Right ventricle myocardium inferior (tissue), 1 donor: Measurements from ENCODE around the gene SEPTIN11. TPM values are rescaled to one million over a fixed set of nuclear protein-coding genes. Genes with fewer than 3 reads are reported as not detected.
A peak's percentile ranks its signal among the peaks of the same experiment; 100 is the strongest.

Source experiments
- ATAC-seq: fragments of 200-7000 bp; cut with Tn5 transposase; one replicate; pipeline ENCODE4 v1.9.1; 2020; ENCODE audit warnings: mild to moderate bottlenecking, moderate library complexity
- DNase-seq: peaks from one replicate; pipeline ENCODE4 v3.0.0; 2021; ENCODE audit errors: missing footprints
- intact Hi-C: fragments of 100-400 bp; cut with DNase I; formaldehyde crosslinking; loops from one replicate; pipeline ENCODE4 v1.11.0; 2022
- total RNA-seq: library from RNA; stranded (reverse); fragmentation: NEBNext Ultra II Directional; extraction: Animal tissue kit (Norgen Biotek cat#: 25700); gene quantifications from one replicate; pipeline ENCODE4 v1.2.1, GENCODE V29; 2021
- donor health status: DM: no; HTN: yes; CAD: no; lungs with severe emphysema.

SEPTIN11 gene
- total RNA-seq, 1 donor from 2014 or later = 32.9 TPM

DNA sequence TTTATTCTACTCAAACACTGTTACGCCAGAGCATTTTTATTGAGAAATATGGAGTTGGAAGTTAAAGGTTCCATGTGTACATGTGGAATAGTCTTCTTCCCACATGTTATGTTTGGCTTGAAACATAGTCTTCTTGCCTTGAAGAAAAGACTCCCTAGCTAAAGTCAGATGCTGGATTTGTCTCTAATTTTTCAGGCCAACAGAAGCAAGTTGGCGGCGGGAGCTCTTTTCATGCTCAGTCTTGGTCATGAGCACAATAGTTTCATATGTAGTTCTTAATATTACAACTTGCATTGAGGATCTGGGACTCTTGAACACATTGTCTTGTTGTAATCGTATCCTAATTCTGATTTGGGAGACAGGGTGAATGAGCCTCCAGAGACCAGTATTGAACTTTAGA is 19.4 kb downstream of the SEPTIN11 start:
- no peak for DNase-seq
- peak; percentile 69 for ATAC-seq
- intact Hi-C loops = no loop called here

DNA sequence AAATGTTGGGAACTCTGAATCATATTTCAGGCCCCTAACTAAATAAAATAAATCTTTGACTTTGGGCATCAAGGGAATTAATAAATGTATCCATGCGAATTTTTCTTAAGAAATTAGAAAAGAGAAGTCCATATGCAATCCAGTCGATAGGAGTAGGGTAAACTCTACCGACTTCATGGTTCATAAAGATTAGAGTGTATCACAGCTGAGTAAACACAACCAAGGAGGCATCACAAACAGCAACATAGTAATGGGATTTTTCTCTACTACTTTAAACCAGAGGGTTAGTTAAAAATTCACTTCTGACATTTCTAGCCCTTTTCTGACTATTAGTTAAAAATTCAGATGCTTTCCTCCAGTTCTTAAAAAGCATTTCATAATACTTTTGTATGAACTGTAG is 19.9 kb downstream of the SEPTIN11 start:
- no peak for DNase-seq
- intact Hi-C loops = no loop called here
- ATAC-seq = no peak

DNA sequence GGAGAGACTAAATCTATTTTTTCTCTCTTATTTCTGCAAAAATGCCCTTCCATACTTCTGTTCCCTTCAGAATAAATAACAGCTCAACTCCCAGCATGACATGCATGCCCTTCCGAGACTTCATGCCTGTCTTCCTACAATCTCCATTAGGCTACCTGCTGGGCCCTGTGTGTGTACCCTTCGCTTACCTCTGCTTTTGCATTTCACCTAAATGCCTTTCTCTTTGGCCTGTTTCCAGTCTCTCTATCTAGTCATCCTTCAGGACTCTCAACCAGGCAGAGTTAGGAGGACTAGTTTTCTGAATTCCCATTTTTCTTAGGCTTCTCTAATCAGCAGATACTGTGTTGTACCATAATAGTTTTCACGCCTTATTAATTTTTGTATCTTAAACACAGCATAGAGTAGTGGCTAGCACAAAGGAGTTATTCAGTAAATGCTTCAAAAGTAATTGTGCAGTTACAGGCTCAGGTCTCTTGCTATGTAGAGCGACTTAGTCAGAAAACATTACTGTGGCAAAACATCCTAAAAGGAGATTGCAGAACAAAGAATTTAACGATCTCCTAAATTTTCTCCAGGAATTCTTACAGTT is 20.5 kb downstream of the SEPTIN11 start:
- ATAC-seq (no peak), DNase-seq (no peak)
- intact Hi-C loops = no loop called here

DNA sequence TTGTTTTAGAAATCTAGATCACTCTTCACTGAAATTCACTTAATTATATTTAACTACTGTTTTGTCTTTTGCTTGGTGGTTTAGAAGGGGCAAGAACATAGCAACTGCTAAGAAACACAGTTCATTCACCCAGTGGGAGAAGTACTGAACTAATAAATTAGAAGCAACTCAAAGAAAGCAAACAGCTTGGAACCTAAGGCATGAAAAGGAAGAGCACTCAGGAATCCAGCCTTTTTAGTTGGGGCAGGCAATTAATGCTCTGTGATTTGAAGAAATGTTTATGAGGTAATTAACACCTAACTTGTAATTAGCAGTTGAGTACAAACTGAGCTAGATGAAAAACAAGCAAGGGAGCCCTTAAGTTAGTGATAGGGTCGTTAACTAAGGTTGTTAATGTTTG is 22.8 kb downstream of the SEPTIN11 start:
- ATAC-seq (no peak), DNase-seq (no peak)
- intact Hi-C loops = no loop called here

DNA sequence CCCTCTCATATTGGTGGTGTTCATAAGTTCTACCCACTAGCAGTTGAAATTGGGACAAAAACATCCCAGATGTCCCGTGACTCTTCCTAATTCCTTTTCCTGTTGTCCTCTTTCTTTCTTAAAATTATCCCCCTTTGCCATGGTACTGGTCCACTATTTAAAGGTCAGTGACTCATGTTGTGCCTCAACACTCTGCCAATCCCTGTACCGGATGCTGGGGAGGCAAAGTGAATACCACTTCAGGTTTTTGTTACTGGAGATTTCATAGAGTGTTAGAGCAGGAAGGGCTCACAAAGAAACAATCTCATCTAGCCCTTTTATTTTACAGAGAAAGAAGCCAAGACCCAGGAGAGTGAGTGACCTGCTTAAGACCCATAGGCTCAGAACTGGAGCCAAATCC is 24.6 kb downstream of the SEPTIN11 start:
- no peak for ATAC-seq
- DNase-seq = no peak
- intact Hi-C loops = no loop called here

DNA sequence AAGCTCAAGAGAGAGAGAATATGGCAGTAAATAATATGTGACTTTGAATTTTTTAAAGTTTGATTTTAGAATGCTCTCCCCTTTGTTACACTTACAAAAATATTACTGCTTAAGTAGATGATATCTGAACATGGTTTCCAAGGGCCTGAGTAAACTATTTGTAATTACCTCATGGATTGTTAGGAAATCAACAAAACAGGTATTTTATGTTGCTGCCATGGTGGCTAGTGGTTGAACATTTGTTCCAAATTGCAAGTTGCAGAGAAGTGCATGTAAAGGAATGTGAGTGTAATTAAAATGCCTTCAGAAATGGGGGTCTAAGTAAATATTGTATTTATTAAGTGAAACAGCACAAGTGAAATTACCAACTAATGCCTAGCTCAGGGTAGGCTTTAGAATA is 27.6 kb downstream of the SEPTIN11 start:
- no peak for ATAC-seq
- intact Hi-C loops = no loop called here
- DNase-seq = no peak

DNA sequence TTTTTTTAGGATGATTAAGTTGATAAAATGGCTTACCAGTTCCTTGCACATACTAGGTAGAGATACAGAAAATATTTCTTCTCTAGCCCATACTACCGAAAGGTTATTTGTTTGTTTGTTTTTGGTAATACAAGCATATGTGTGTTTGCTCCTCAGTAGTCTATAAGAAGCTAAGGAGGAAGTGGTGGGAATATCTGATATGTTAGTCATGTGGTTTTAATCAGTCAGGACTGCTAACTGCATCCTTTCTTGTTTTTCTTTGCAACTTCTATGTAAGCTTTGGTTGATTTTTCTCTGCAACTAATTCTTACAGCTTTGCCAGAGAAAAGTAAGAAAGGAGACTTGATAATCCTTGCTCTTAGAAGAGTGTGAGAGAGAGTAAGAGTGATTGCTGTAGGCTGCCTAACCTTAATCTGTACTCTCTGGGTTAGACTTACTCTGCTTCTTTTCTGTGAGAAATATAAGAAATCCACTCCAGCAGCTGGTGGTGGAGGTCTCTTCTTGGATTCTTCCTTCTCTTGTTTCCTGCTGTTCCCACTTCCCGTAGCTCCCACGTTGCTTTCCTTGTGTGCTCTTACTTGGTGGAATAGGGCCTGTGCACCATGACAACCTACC is 28.3 kb downstream of the SEPTIN11 start:
- ATAC-seq (no peak), DNase-seq (no peak)
- intact Hi-C loops = no loop called here

DNA sequence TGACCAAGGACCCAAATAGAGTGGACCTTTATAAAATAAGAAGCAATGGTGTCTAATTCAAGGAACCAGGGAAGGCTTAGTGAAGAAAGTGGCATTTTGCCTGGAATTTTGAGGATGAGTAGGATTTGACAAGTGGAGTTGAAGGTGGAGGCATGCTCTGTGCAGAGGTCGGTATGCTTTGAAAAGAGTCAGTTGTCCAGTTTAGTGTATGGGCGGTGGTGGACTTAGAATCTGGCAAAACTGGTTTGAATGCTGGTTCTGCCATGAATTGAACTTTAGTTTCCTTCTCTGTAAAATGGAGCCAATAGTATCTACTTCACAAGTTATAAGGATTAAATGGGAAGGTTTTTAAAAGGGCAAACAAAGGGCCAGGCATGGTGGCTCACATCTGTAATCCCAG is 29.7 kb downstream of the SEPTIN11 start:
- DNase-seq = no peak
- no peak for ATAC-seq
- intact Hi-C loops = no loop called here

DNA sequence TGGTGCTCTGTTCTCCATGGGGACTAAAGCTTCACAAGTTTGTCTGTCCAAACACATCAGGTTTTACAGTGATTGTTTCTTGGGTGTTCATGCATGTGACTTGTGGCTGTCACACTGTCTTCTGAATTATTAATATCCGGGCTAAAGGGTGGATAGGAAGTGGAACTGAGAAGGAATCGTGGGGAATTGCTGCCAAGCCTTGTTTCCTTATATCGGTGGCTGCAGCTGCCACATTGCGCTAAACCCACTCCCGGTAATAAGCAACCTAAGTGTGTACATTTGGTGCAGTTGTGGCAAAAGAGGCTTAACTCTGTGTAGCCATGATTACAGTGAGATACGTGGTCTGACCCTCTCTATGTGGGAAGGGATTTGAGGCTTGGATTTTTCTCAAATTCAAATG is 30.7 kb downstream of the SEPTIN11 start:
- ATAC-seq (no peak), DNase-seq (no peak)
- intact Hi-C loops = no loop called here

DNA sequence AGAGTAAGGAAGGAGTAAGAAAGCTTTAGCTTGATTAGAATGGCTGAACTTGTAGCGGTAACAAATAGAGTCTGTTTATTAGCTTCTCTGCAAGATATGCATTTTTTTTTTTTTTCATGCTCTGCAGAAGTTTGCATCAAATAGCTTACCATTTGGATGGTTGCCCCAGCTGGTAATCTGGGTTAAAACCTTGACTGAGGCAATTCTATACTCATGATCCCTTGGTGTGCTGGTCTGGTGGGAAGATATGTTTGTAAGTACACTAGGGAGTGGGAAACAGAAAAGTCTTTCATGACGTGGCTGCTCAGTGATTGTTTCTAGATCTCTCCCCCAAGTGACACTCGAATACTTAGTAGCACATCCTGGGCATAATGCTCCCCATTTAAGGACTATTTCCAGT is 32.1 kb downstream of the SEPTIN11 start:
- no peak for DNase-seq
- ATAC-seq = no peak

DNA sequence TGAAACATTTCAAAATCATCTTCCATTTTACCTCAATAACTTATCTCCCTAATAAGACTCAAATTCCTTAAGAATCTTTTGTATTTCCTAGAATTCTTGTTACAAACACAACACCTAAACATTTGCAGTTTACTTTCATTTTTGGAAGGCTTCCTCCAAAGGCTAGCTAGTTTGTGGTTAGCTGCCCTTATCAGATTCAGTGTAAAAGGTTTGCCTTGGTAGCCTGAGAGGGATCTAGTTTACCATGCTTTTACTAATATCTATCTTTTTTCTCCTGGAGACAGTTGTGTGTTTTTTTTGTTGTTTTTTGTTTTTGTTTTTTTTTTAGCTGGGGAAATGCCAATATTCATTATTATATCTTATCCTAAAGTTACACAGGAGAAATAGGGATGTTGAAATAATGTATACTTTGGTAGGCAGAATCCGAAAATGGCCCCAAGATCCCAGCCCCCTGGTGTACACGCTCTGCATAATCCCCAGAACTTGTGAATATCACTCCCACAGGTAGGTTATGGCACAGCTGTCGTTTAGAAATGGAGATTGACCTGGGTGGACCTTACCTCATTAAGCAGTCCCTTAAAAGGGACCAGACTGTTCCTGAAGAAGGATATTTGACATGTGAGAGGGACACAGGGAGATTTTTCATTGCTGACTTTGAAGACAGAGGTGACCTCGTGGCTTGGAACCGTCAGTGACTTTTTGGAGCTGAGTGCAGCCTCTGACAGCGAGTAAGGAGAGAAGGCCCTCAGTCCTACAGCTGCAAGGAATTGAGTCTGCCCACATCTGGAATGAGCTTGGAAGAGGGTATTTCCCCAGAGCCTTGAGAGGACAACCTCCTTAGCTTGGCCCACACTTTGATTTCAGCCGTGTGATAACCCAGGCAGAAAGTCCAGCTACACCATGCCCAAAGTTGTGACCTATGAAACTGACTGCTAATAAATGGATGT is 33.4 kb downstream of the SEPTIN11 start:
- no peak for DNase-seq
- intact Hi-C loops = no loop called here
- ATAC-seq = no peak

More for the DNA sequence above, 32.1 kb downstream of the SEPTIN11 start:
- intact Hi-C loops = no loop called here

DNA sequence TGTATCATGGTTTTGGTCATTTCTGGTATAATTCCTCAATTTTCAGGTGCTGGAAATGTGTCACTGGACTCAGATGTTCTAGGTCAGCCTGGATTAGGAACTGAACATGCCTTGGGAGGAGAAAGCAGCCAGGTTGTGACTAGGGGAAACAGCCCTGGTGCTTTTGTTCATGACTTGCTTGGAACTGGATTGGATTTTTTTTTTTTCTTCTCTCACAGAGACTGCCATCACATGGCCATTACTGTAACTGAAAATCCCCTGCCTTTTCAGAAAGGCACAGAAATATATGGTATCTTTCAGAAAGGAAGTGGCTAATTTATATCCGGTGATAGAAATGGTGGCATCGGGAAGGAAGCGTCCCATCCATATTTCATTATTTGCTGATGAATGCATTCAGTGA is 34.6 kb downstream of the SEPTIN11 start:
- intact Hi-C loops = no loop called here
- no peak for ATAC-seq
- no peak for DNase-seq

DNA sequence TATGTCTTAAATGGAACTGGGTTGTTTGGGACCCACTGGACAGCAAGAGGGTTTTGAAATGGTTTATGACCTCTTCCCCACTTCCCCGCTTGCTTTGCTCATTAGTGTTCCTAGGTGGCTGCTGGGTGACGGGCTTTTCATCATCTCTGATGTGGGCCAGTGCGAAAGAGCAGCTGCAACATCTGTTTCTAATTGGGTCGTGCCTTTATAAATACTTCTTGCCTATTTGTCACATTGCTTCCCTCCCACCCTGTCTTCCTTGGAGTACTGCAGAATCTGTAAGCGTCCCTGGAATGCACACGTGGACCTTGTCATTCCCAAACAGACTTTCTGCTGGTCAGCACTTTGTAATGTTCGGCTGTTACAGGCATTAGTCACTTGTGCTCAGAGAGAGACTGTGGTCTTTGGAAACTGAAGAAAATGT is 35.2 kb downstream of the SEPTIN11 start:
- intact Hi-C loops = loop anchor here (5.0 kb wide), 1 partner anchor 32 kb away; no protein-coding TSS in a partner anchor
- peak; percentile 93 for ATAC-seq
- no peak for DNase-seq

DNA sequence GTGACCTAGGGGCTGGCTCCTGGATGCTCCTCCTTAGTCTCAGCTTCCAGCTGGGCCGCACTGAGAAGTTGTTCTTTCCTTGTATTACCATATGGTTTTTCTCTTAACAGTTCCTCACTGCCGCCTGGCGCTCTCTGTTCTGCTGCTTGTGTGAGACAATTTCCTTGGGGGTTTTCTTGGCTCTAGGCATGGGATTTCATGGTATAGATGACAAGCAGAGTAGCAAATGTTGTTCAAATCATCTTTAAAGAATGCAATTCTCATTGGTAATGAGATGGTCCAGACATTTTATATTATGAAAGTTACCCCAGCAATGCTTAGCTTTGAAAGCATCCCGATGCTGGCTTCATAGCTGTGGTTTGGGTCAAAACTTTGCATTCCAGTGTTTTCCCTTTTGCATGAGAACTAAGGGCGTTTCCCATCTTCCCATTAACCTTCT is 37.6 kb downstream of the SEPTIN11 start:
- ATAC-seq = no peak
- intact Hi-C loops = loop anchor here (5.0 kb wide), 1 partner anchor 35 kb away; no protein-coding TSS in a partner anchor

DNA sequence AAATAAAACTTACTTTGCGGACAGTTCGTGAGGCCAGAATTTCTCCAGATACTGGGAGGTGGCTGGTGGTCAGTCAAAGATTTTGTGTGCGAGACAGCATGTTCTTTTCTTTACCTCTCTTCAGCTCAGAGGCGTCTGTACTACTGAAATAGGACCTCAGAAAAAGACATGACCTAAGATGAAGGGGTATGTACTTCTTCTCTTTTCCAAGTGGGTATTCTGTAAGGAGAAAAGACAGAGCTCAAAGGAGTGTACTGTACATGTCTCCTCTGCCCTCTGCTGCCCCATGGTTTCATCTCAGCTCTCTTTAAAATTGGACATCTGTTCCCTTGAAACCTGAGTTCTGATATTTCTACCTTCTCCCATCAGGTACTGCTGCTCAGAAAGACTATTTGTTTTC is 38.1 kb downstream of the SEPTIN11 start:
- DNase-seq = no peak
- intact Hi-C loops = loop anchor here (5.0 kb wide), 1 partner anchor 35 kb away; no protein-coding TSS in a partner anchor
- no peak for ATAC-seq

More for the DNA sequence above, 37.6 kb downstream of the SEPTIN11 start:
- DNase-seq = peak; percentile 75

DNA sequence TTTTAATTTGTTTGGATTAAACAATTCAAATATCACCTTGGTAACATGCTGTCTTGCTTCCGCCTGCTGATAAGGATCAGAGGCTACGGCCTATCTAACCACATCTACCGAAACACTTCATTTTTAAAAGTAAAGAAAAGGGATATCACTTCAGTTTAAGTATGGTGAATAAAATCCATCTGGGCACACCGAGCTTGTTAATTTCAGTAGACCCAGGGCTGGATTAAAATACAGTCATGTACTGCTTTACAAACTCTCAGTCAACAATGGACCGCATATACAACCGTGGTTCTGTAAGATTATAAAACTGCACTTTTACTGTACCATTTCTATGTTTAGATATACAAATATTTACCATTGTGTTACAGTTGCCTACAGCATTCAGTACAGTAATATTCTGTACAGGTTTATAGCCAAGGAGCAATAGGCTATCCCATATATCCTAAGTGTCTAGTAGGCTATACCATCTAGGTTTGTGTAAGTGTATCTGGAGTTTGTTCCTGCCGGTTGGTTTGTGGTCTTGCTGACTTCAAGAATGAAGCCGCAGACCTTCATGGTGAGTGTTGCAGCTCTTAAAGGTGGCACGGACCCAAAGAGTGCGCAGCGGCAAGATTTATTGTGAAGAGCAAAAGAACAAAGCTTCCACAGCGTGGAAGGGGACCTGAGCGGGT is 40.0 kb downstream of the SEPTIN11 start:
- no peak for ATAC-seq
- intact Hi-C loops = loop anchor here (5.0 kb wide), 1 partner anchor 37 kb away; no protein-coding TSS in a partner anchor
- DNase-seq = no peak

DNA sequence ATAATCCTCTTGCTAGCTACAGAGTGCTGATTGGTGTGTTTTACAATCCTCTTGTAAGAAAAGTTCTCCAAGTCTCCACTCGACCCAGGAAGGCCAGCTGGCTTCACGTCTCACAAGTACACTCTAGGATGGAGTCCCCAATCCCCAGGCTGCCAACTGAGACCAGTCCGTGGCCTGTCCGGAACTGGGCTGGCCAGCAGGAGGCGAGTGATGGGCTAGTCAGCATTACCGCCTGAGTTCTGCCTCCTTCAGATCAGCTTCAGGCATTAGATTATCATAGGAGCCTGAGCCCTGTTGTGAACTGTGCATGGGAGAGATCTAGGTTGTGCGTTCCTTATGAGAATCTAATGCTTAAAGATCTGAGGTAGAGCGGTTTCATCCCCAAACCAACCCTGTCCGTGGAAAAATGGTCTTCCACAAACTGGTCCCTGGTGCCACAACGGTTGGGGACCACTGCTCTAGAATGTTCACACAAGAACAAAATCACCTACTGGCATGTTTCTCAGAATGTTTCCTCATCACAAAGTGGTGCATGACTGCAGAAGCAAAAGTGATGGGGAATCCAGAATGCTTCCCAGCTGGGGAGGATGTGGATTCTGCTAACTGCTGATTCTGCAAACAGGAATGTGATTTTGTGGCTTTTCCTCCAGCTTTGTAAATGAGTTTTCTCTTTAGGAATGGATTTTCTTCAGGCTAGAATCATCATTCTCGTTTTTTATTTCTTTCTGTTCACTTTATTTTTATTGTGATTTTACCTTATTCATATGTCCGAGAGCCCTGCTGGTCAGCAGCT is 40.9 kb downstream of the SEPTIN11 start:
- DNase-seq (no peak), ATAC-seq (no peak)
- intact Hi-C loops = no loop called here

DNA sequence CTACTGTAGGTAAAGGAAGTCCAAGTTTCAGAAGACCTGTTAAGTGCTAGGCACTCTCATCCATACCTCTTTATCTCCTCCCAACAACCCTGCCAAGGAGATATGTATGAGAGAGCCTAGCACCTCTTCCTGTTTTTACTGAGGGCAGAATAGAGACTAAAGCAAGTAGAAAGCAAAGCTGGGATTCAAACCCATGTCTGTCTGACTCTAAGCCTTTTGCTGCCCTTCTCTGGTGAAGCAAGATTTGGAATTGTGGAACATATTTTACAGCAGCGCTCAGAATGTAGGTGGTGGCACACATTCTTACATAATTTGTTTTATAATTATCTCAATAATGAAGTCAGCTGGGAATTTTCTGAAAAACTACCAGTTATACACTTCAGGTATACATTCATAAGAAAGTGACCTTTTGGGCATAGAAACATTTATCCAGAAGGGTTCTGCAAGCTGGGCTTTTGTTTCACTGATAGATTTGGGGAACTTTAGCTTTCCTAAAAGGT is 41.7 kb downstream of the SEPTIN11 start:
- ATAC-seq (no peak), DNase-seq (no peak)
- intact Hi-C loops = no loop called here
